Upper lobe of right lung (tissue), 1 donor: ENCODE data around the gene FAM187B. TPM values are rescaled to one million over a fixed set of nuclear protein-coding genes. Genes with fewer than 3 reads are reported as not detected.
A peak's percentile ranks its signal among the peaks of the same experiment; 100 is the strongest.

Experiments
- ATAC-seq: fragments of 200-7000 bp; cut with Tn5 transposase; one replicate; pipeline ENCODE4 v1.9.1; 2020; ENCODE audit warnings: mild to moderate bottlenecking, moderate library complexity
- DNase-seq: peaks from one replicate; pipeline ENCODE4 v3.0.0-alpha.2; 2020
- H3K27ac ChIP-seq: fragments of 200-600 bp; one replicate; pipeline ENCODE4 v1.8.0; 2022
- H3K27me3 ChIP-seq: fragments of 200-600 bp; one replicate; pipeline ENCODE4 v1.8.0; 2022; ENCODE audit warnings: mild to moderate bottlenecking
- H3K36me3 ChIP-seq: fragments of 200-600 bp; one replicate; pipeline ENCODE4 v1.8.0; 2022
- H3K4me1 ChIP-seq: fragments of 200-600 bp; one replicate; pipeline ENCODE4 v1.8.0; 2022
- H3K4me3 ChIP-seq: fragments of 200-600 bp; one replicate; pipeline ENCODE4 v1.8.0; 2022; ENCODE audit warnings: mild to moderate bottlenecking
- H3K9me3 ChIP-seq: fragments of 200-600 bp; one replicate; pipeline ENCODE4 v1.8.0; 2022
- CTCF ChIP-seq: fragments of 200-600 bp; IDR thresholded peaks from one replicate; pipeline ENCODE4 v1.8.0; 2022; ENCODE audit warnings: antibody characterized with exemption
- intact Hi-C: fragments of 100-400 bp; cut with DNase I; formaldehyde crosslinking; loops from one replicate; pipeline ENCODE4 v1.11.0; 2022
- long read RNA-seq: library from polyadenylated mRNA; unstranded; transcript quantifications from one replicate; pipeline ENCODE4 v2.0.0, GENCODE V29; 2021
- total RNA-seq: library from RNA; stranded (reverse); fragmentation: NEBNext Ultra II Directional; extraction: Animal tissue kit (Norgen Biotek cat#: 25700); gene quantifications from one replicate; pipeline ENCODE4 v1.2.1, GENCODE V29; 2021
- donor health status: DM: no; HTN: yes; CAD: no; lungs with severe emphysema.

The FAM187B gene
- not detected for total RNA-seq
- long read RNA-seq, partial matches to known transcripts, result 0 of 1 reads
- long read RNA-seq, other reads (novel, unspliced or antisense), result 1 of 1 reads

DNA sequence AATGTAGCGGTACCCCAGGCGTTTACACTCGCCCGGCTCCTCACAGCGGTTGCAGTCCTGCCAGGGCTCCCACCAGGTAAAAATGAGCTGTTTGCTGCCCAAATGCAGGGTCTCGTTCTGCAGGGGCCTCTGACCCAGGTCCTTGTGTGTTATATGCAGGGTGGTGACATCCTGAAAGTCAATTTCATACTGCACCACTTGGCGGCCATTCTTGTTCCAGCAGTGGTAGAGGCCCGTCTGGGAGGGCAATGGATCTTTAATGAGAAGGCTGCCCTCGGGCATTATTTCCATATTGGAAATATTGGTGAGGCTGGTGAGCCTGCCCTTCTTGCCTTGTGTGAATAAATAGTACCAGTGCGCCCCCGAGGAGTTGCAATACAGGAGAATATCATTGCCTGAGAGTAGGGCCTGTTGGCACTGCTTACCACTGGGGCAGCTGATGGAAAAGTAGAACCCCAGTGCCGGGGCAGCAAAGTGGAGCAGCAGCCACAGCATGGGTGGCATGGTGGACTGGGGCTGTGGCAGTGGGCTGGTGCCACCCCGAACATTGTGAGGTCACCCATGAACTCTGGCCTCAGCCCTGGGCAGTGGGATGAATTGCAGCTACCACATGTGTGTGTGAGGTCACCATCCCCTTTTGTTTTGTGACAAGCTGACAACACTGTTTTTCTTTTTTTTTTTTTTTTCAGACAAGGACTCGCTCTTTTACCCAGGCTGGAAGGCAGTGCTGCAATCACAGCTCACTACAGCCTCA lies at the start of gene FAM187B:
FAM187B (minus strand) TSS at position 563 of the 754 bp plus-strand sequence; CDS start at position 504, 59 bp downstream.
- no peaks in the 10 kb centered on the region for H3K9me3 ChIP-seq
- no peak within 1 kb of the TSS for H3K27ac ChIP-seq
- H3K36me3 ChIP-seq, result no peaks in the 10 kb centered on the region
- no peak for TF ChIP-seq CTCF
- intact Hi-C loops, result no loop called here
- H3K4me3 ChIP-seq, result no peak within 1 kb of the TSS
- peaks cover 7% of the 10 kb centered on the region for H3K4me1 ChIP-seq
- DNase-seq, result peak; percentile 63
- H3K27me3 ChIP-seq, result no peaks in the 10 kb centered on the region
- ATAC-seq, result peak; percentile 23

DNA sequence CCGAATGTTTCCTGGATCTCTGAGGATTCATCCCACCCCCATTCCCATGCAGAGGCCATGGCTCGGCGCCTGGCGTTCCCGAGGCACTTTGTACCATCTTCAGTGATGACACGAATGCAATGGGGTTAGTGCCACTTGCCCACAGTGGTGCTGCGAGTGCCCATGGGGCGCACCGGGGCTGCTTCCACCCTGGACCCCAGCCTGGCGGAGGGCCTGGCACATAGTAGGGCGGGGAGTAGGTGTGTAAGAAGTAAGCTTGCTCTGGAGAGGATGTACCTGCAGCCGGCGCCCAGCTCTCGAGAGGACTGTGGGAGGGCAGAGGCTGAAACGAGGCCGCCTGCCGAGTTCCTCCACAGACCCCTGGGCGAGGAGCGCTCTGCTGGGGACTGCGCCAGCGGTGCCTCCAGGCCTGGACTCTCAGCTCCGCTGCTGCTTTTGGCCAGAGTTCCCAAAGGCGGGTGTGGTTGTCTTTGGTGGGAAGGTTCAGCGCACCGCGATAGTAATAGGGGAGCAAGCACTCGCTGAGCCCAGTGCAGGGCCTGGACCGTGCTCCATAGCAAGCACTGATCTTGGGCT lies 48.3 kb upstream of the FAM187B start:
- peaks cover 6% of the 10 kb centered on the region for H3K4me1 ChIP-seq
- no peaks in the 10 kb centered on the region for H3K9me3 ChIP-seq
- H3K36me3 ChIP-seq, result peaks cover 71% of the 10 kb centered on the region
- ATAC-seq (no peak), DNase-seq (no peak)
- no peak for TF ChIP-seq CTCF
- no peak overlapping the region for H3K27ac ChIP-seq
- intact Hi-C loops, result no loop called here
- H3K4me3 ChIP-seq, result no peak overlapping the region
- no peaks in the 10 kb centered on the region for H3K27me3 ChIP-seq

DNA sequence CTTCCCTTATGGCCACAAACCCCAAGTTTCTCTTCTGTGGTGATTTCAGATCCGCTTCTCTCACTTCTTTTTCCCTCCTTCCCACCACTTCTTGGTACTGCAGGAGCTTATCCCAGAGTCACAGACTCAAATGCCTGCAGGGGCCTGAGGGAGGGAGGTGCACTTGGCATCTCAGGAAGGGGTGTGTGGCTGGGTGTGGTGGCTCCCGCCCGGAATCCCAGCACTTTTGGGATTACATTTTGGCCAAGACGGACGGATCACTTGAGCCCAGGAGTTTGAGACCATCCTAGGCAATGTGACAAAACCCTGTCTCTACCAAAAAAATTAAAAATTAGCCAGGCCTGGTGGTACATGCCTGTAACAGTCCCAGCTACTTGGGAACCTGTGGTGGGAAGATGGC lies 45.8 kb upstream of the FAM187B start:
- DNase-seq, result no peak
- H3K36me3 ChIP-seq, result peaks cover 90% of the 10 kb centered on the region
- intact Hi-C loops, result no loop called here
- H3K4me1 ChIP-seq, result peaks cover 6% of the 10 kb centered on the region
- no peak overlapping the region for H3K27ac ChIP-seq
- no peak overlapping the region for H3K4me3 ChIP-seq
- TF ChIP-seq CTCF, result no peak
- no peak for ATAC-seq
- no peaks in the 10 kb centered on the region for H3K9me3 ChIP-seq
- no peaks in the 10 kb centered on the region for H3K27me3 ChIP-seq

DNA sequence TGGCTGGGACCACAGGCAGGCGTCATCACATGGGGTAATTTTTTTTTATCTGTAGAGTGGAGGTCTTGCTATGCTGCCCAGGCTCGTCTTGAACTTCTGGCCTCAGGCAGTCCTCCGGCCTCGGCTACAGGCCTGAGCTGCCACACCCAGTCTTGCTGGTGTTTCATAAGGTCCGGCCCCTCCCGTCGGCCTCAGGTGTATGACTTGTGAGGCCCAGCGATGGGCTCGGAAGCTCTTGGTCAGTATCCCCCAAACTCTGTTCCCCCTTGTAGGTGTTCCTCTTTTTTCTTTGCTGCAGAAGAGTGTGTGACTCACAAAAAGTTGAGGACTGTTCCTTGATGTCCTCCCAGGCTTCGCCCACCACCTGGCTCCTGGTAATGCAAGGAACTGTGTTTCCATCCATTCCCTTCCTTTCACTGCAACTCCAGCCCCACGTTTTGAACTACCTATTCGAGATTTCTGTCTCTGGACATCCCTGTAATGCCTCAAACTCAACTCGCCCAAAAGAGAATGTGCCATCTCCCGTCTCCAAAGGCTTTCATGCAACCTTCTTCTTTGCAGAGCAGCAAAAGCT lies 45.2 kb upstream of the FAM187B start:
- no peak overlapping the region for H3K4me3 ChIP-seq
- no peaks in the 10 kb centered on the region for H3K9me3 ChIP-seq
- DNase-seq (no peak), ATAC-seq (no peak)
- H3K4me1 ChIP-seq, result peaks cover 6% of the 10 kb centered on the region
- intact Hi-C loops, result no loop called here
- no peak for TF ChIP-seq CTCF
- H3K36me3 ChIP-seq, result peaks cover 84% of the 10 kb centered on the region
- no peak overlapping the region for H3K27ac ChIP-seq
- no peaks in the 10 kb centered on the region for H3K27me3 ChIP-seq

DNA sequence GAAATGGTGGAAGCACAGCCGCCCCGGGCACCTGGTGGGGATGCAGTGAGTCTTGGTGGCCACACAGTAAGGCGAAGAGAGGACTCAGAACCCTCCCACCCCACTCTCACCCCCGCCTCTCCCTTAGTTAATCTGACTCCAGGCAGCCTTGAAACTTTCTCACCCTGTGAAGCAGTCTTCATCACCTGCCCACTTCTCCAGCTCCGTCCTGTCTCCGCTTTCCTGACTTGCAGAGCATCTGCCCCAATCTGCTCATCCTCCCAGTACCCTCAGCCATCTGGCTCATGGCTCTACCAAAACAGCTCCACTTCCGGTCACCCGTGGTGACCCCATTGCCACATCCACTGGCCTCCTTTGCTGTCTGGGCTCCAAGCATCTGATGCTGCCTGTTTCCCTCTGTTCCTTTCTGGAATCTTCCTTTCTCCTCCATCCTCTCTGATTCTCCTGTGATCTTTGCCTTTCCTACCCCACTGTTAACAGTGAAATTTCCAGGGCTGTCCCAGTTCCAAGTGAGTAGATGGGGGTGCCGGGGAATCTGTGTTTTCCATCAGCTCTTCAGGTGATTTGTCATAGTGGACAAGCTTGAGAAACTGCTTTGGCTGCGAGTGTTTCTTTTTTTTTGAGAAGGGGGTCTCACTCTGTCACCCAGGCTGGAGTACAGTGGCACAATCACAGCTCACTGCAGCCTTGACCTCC lies 44.6 kb upstream of the FAM187B start:
- Histone ChIP-seq H3K36me3 (peaks cover 77% of the 10 kb centered on the region), H3K9me3 (no peaks in the 10 kb centered on the region), H3K27me3 (no peaks in the 10 kb centered on the region), H3K4me3 (no peak overlapping the region), H3K27ac (no peak overlapping the region), H3K4me1 (peaks cover 6% of the 10 kb centered on the region)
- DNase-seq, result no peak
- intact Hi-C loops, result no loop called here
- no peak for TF ChIP-seq CTCF
- no peak for ATAC-seq
